Measurements from ENCODE around the gene FGFR2. TPM values are rescaled to one million over a fixed set of nuclear protein-coding genes. Genes with fewer than 3 reads are reported as not detected.

Gene FGFR2
- total RNA-seq, 5 donors from 2014 or later (not counting 1 experiment from before 2014, with no cell fraction given): 0.49 to 1.8 (median 0.70) TPM

GRCh38 chr10:121576139-121576538 is 22.1 kb downstream of the FGFR2 start:
- H3K36me3 Mint-ChIP-seq: no peaks in the 10 kb centered on the region
- CTCF ChIA-PET: no interaction called here
- Histone ChIP-seq H3K36me3 (ENCODE audit: control insufficient read depth in 2 of 2, extremely low read depth in 1 of 2, insufficient read depth in 1 of 2, low read length in 1 of 2) (no peaks in the 10 kb centered on the region), H3K27me3 (replicated peaks in 1 of 2; ENCODE audit: control insufficient read depth in 2 of 2, extremely low read depth in 1 of 2, insufficient read depth in 2 of 2, low read length in 1 of 2) (peaks cover 0 to 15% of the 10 kb centered on the region in 2 experiments), H3K4me3 (ENCODE audit: control insufficient read depth in 1 of 2, extremely low read depth in 1 of 2, low read length in 1 of 2) (no peak overlapping the region), H3K9me3 (no peaks in the 10 kb centered on the region), H3K4me1 (ENCODE audit: control insufficient read depth in 1 of 2, extremely low read depth in 1 of 2, insufficient read depth in 2 of 2, low read length in 2 of 2) (no peaks in the 10 kb centered on the region), H3K27ac (ENCODE audit: low read length) (no peak overlapping the region)
- no peaks in the 10 kb centered on the region for H3K4me1 Mint-ChIP-seq
- H3K9me3 Mint-ChIP-seq: no peaks in the 10 kb centered on the region
- DNase-seq: no peak
- no peak overlapping the region for H3K27ac Mint-ChIP-seq
- POLR2A ChIA-PET: interaction anchor here in 1 of 2 donors (0.6 kb wide), 1 partner anchor 26 kb away, joined by 5 read pairs; no protein-coding TSS in a partner anchor
- 100% methylated on average over 3 of the region's 10 CpGs for WGBS (ENCODE audit: insufficient coverage)
- H3K4me3 Mint-ChIP-seq: no peak overlapping the region
- no peak for ATAC-seq (replicated peaks in 1 of 4)
- peaks cover 0 to 4% of the 10 kb centered on the region in 2 donors for H3K27me3 Mint-ChIP-seq

DNA sequence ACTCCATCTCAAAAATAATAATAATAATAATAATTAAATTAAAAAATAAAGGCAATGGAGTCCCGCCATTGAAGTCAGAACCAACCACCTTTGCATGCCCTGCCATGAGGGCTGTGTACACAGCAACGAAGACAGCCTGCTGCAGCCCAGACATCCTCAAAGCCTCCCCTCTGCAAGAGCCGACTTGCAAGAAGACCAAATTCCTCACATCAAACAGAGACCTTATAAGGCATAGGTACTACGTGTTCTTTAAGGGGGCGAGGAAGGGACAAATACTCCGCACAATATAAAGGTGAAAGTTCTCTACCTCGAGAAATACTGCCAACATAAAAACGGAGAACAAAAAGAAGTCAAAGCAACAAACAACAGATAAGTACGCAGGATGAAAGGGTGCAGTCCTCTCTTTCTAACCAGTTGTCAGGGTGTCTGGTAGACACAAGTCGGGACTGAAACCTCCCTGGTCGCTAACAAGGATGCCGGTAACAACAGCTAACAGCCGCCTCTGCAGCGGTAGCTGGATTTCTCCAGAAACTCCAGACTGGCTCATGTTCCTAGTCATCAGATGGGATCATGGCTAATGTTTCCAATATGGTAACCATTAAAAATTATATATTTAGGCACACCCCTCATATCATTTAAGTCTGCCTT is 23.6 kb downstream of the FGFR2 start:
- H3K27me3 Mint-ChIP-seq: peaks cover 0 to 4% of the 10 kb centered on the region in 2 donors
- no peak overlapping the region for H3K27ac ChIP-seq (ENCODE audit: low read length)
- H3K36me3 ChIP-seq (ENCODE audit: control insufficient read depth in 2 of 2, extremely low read depth in 1 of 2, insufficient read depth in 1 of 2, low read length in 1 of 2): no peaks in the 10 kb centered on the region
- no peaks in the 10 kb centered on the region for H3K9me3 ChIP-seq
- ATAC-seq (replicated peaks in 1 of 4): no peak
- no peaks in the 10 kb centered on the region for H3K4me1 ChIP-seq (ENCODE audit: control insufficient read depth in 1 of 2, extremely low read depth in 1 of 2, insufficient read depth in 2 of 2, low read length in 2 of 2)
- no peak overlapping the region for H3K4me3 Mint-ChIP-seq
- no peak overlapping the region for H3K4me3 ChIP-seq (ENCODE audit: control insufficient read depth in 1 of 2, extremely low read depth in 1 of 2, low read length in 1 of 2)
- ChIA-PET POLR2A (no interaction called here), CTCF (no interaction called here)
- H3K9me3 Mint-ChIP-seq: no peaks in the 10 kb centered on the region
- H3K4me1 Mint-ChIP-seq: no peaks in the 10 kb centered on the region
- no peak for DNase-seq
- peaks cover 0 to 11% of the 10 kb centered on the region in 2 experiments for H3K27me3 ChIP-seq (replicated peaks in 1 of 2; ENCODE audit: control insufficient read depth in 2 of 2, extremely low read depth in 1 of 2, insufficient read depth in 2 of 2, low read length in 1 of 2)
- no peak overlapping the region for H3K27ac Mint-ChIP-seq
- 90% methylated on average over 10 of the region's 14 CpGs for WGBS (ENCODE audit: insufficient coverage)
- no peaks in the 10 kb centered on the region for H3K36me3 Mint-ChIP-seq

GRCh38 chr10:121573538-121573941 is 24.7 kb downstream of the FGFR2 start:
- H3K27me3 Mint-ChIP-seq: peaks cover 0 to 4% of the 10 kb centered on the region in 2 donors
- WGBS (ENCODE audit: insufficient coverage): 83% methylated on average over 6 of the region's 8 CpGs

GRCh38 chr10:121572859-121573537 is 25.2 kb downstream of the FGFR2 start:
- no peak overlapping the region for H3K4me3 ChIP-seq (ENCODE audit: control insufficient read depth in 1 of 2, extremely low read depth in 1 of 2, low read length in 1 of 2)
- ChIA-PET CTCF (no interaction called here), POLR2A (no interaction called here)
- H3K4me1 Mint-ChIP-seq: no peaks in the 10 kb centered on the region
- H3K27ac ChIP-seq (ENCODE audit: low read length): no peak overlapping the region
- DNase-seq (no peak), ATAC-seq (replicated peaks in 1 of 4) (no peak)
- WGBS (ENCODE audit: insufficient coverage): 84% methylated on average over 4 of the region's 14 CpGs
- H3K4me1 ChIP-seq (ENCODE audit: control insufficient read depth in 1 of 2, extremely low read depth in 1 of 2, insufficient read depth in 2 of 2, low read length in 2 of 2): no peaks in the 10 kb centered on the region
- no peaks in the 10 kb centered on the region for H3K36me3 Mint-ChIP-seq
- no peak overlapping the region for H3K27ac Mint-ChIP-seq
- peaks cover 0 to under 1% of the 10 kb centered on the region in 2 donors for H3K27me3 Mint-ChIP-seq
- no peaks in the 10 kb centered on the region for H3K36me3 ChIP-seq (ENCODE audit: control insufficient read depth in 2 of 2, extremely low read depth in 1 of 2, insufficient read depth in 1 of 2, low read length in 1 of 2)
- H3K4me3 Mint-ChIP-seq: no peak overlapping the region
- no peaks in the 10 kb centered on the region for H3K9me3 ChIP-seq
- no peaks in the 10 kb centered on the region for H3K9me3 Mint-ChIP-seq
- peaks cover 0 to 7% of the 10 kb centered on the region in 2 experiments for H3K27me3 ChIP-seq (replicated peaks in 1 of 2; ENCODE audit: control insufficient read depth in 2 of 2, extremely low read depth in 1 of 2, insufficient read depth in 2 of 2, low read length in 1 of 2)

More at GRCh38 chr10:121573538-121573941, 24.7 kb downstream of the FGFR2 start:
- no peaks in the 10 kb centered on the region for H3K36me3 Mint-ChIP-seq
- no peak overlapping the region for H3K4me3 Mint-ChIP-seq
- H3K4me1 Mint-ChIP-seq: no peaks in the 10 kb centered on the region
- ChIA-PET CTCF (no interaction called here), POLR2A (no interaction called here)
- Histone ChIP-seq H3K27me3 (replicated peaks in 1 of 2; ENCODE audit: control insufficient read depth in 2 of 2, extremely low read depth in 1 of 2, insufficient read depth in 2 of 2, low read length in 1 of 2) (peaks cover 0 to 7% of the 10 kb centered on the region in 2 experiments), H3K27ac (ENCODE audit: low read length) (no peak overlapping the region), H3K4me3 (ENCODE audit: control insufficient read depth in 1 of 2, extremely low read depth in 1 of 2, low read length in 1 of 2) (no peak overlapping the region), H3K4me1 (ENCODE audit: control insufficient read depth in 1 of 2, extremely low read depth in 1 of 2, insufficient read depth in 2 of 2, low read length in 2 of 2) (no peaks in the 10 kb centered on the region), H3K36me3 (ENCODE audit: control insufficient read depth in 2 of 2, extremely low read depth in 1 of 2, insufficient read depth in 1 of 2, low read length in 1 of 2) (no peaks in the 10 kb centered on the region), H3K9me3 (no peaks in the 10 kb centered on the region)
- H3K9me3 Mint-ChIP-seq: no peaks in the 10 kb centered on the region
- H3K27ac Mint-ChIP-seq: no peak overlapping the region
- DNase-seq (no peak), ATAC-seq (replicated peaks in 1 of 4) (no peak)

DNA sequence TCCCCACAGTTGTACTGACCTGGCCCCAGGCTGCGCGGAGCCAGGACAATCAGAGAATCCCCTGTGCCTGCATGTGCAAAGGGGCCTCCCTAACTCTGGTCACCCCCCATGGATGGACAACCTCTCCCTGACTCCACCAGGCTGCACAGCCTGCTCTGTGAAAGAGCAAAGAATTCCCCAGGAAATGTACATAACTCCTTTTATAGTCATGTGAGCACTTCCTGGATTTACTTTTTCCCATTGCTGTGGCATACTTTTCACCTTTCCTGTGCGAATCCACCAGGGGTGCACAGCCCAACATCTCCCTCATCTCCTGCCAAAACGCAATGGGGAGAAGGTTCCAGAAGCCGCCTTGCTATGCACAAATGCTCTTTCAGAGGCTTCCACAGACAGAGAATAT is 27.9 kb downstream of the FGFR2 start:
- H3K27me3 Mint-ChIP-seq: no peaks in the 10 kb centered on the region
- Histone ChIP-seq H3K27ac (ENCODE audit: low read length) (no peak overlapping the region), H3K9me3 (no peaks in the 10 kb centered on the region), H3K4me1 (ENCODE audit: control insufficient read depth in 1 of 2, extremely low read depth in 1 of 2, insufficient read depth in 2 of 2, low read length in 2 of 2) (no peaks in the 10 kb centered on the region), H3K27me3 (replicated peaks in 1 of 2; ENCODE audit: control insufficient read depth in 2 of 2, extremely low read depth in 1 of 2, insufficient read depth in 2 of 2, low read length in 1 of 2) (peaks cover 0 to 7% of the 10 kb centered on the region in 2 experiments), H3K36me3 (ENCODE audit: control insufficient read depth in 2 of 2, extremely low read depth in 1 of 2, insufficient read depth in 1 of 2, low read length in 1 of 2) (no peaks in the 10 kb centered on the region), H3K4me3 (ENCODE audit: control insufficient read depth in 1 of 2, extremely low read depth in 1 of 2, low read length in 1 of 2) (no peak overlapping the region)
- ATAC-seq (replicated peaks in 1 of 4) (no peak), DNase-seq (no peak)
- WGBS (ENCODE audit: insufficient coverage): 67% methylated on average over 4 of the region's 5 CpGs
- no peak overlapping the region for H3K4me3 Mint-ChIP-seq
- H3K36me3 Mint-ChIP-seq: no peaks in the 10 kb centered on the region
- POLR2A ChIA-PET: no interaction called here
- H3K9me3 Mint-ChIP-seq: peaks cover 0 to 6% (median 0%) of the 10 kb centered on the region in 3 donors
- no peak overlapping the region for H3K27ac Mint-ChIP-seq
- no peaks in the 10 kb centered on the region for H3K4me1 Mint-ChIP-seq
- CTCF ChIA-PET: no interaction called here

DNA sequence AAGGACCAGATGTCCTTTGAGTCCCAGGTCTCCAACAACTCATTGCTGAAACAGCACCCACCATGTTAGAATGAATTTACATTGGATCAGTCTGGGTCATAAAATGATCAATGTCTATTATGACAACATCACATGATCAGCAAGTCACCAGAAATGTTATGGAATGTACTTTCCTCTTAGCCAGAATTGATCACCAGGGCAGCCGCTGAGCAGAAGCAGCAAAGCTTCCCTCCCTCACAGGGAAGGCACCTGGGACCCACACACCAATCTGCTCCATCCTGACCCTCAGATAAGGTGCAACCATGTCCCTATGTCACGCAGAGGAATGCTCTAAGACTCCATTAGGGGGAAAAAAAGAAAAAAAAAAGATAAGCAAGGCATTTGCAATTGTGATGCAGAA is 30.0 kb downstream of the FGFR2 start:
- no peaks in the 10 kb centered on the region for H3K36me3 ChIP-seq (ENCODE audit: control insufficient read depth in 2 of 2, extremely low read depth in 1 of 2, insufficient read depth in 1 of 2, low read length in 1 of 2)
- peaks cover 0 to 6% (median 0%) of the 10 kb centered on the region in 3 donors for H3K9me3 Mint-ChIP-seq
- ATAC-seq (replicated peaks in 1 of 4) (no peak), DNase-seq (no peak)
- CTCF ChIA-PET: no interaction called here
- POLR2A ChIA-PET: no interaction called here
- WGBS (ENCODE audit: insufficient coverage): no CpG with 5 or more reads among the region's 2 CpGs
- no peaks in the 10 kb centered on the region for H3K4me1 Mint-ChIP-seq
- H3K9me3 ChIP-seq: no peaks in the 10 kb centered on the region
- H3K27ac ChIP-seq (ENCODE audit: low read length): no peak overlapping the region
- no peak overlapping the region for H3K27ac Mint-ChIP-seq
- no peak overlapping the region for H3K4me3 Mint-ChIP-seq
- no peak overlapping the region for H3K4me3 ChIP-seq (ENCODE audit: control insufficient read depth in 1 of 2, extremely low read depth in 1 of 2, low read length in 1 of 2)
- H3K27me3 Mint-ChIP-seq: no peaks in the 10 kb centered on the region
- no peaks in the 10 kb centered on the region for H3K4me1 ChIP-seq (ENCODE audit: control insufficient read depth in 1 of 2, extremely low read depth in 1 of 2, insufficient read depth in 2 of 2, low read length in 2 of 2)
- H3K36me3 Mint-ChIP-seq: no peaks in the 10 kb centered on the region
- peaks cover 0 to 3% of the 10 kb centered on the region in 2 experiments for H3K27me3 ChIP-seq (replicated peaks in 1 of 2; ENCODE audit: control insufficient read depth in 2 of 2, extremely low read depth in 1 of 2, insufficient read depth in 2 of 2, low read length in 1 of 2)
